ENCODE results near the gene LRRC45.
"Not testable (repeated sequence)": the region's sequence is repeated elsewhere in the genome, so short reads cannot be mapped to it uniquely, and the experiment has no call there.

The LRRC45 gene

GRCh38 chr17:82036634-82037091, 13.6 kb downstream of the LRRC45 start:
- DNase-seq = no peak

- DNase-seq = peak; percentile 97
Measured at GRCh38 chr17:82037092-82037888, 14.2 kb downstream of the LRRC45 start, which contains the start of gene DCXR. DCXR (minus strand) TSS chr17:82037697; CDS start chr17:82037682, 15 bp downstream.

GRCh38 chr17:82037889-82038195, 14.7 kb downstream of the LRRC45 start:
- DNase-seq = no peak

- DNase-seq = not testable (repeated sequence)
Measured at GRCh38 chr17:82038796-82039409, 15.8 kb downstream of the LRRC45 start.

- DNase-seq = no peak
Measured at GRCh38 chr17:82039695-82040299, 16.7 kb downstream of the LRRC45 start.

- DNase-seq = no peak
Measured at GRCh38 chr17:82041144-82041814, 18.2 kb downstream of the LRRC45 start.

GRCh38 chr17:82042649-82043048, 19.5 kb downstream of the LRRC45 start:
- no peak for DNase-seq

GRCh38 chr17:82043507-82043906, 20.4 kb downstream of the LRRC45 start:
- no peak for DNase-seq

- no peak for DNase-seq
Measured at GRCh38 chr17:82045936-82046484, 22.9 kb downstream of the LRRC45 start.

GRCh38 chr17:82046903-82047302, 23.8 kb downstream of the LRRC45 start:
- no peak for DNase-seq

- DNase-seq = no peak
Measured at GRCh38 chr17:82047379-82047778, 24.3 kb downstream of the LRRC45 start.

- DNase-seq = no peak
Measured at GRCh38 chr17:82047914-82048570, 24.9 kb downstream of the LRRC45 start.

GRCh38 chr17:82048571-82048971, 25.5 kb downstream of the LRRC45 start:
- no peak for DNase-seq

GRCh38 chr17:82049106-82049505, 26.0 kb downstream of the LRRC45 start:
- no peak for DNase-seq

- DNase-seq = no peak
Measured at GRCh38 chr17:82049521-82049971, 26.4 kb downstream of the LRRC45 start.

GRCh38 chr17:82050152-82050760, 27.2 kb downstream of the LRRC45 start:
- DNase-seq = no peak

- no peak for DNase-seq
Measured at GRCh38 chr17:82050761-82051641, 27.9 kb downstream of the LRRC45 start.

GRCh38 chr17:82051776-82052637, 28.9 kb downstream of the LRRC45 start, which contains the start of the genes GPS1 and RFNG:
GPS1 (plus strand) TSS chr17:82051898; CDS start chr17:82051932, 34 bp downstream.
RFNG (minus strand) TSS chr17:82051811; CDS start chr17:82051766, 45 bp downstream.
- DNase-seq = peak; percentile 84

- no peak for DNase-seq
Measured at GRCh38 chr17:82052638-82053059, 29.5 kb downstream of the LRRC45 start.

- no peak for DNase-seq
Measured at GRCh38 chr17:82053130-82053529, 30.0 kb downstream of the LRRC45 start.

Measured in RPMI8226 (cell line).